PC-9 (cell line): ENCODE results near the gene L3HYPDH. TPM values are rescaled to one million over a fixed set of nuclear protein-coding genes. Genes with fewer than 3 reads are reported as not detected.

Experiments used
- BruUV-seq: library from RNA; stranded (reverse); fragments of 400-500 nt; replicated peaks from 2 replicates; lab custom pipeline; 2021; lab: Mats Ljungman, UMichigan
- CTCF ChIA-PET: fragments of 300-600 bp; sonication (Branson Sonifier 250); formaldehyde crosslinking; loops from one replicate; lab custom pipeline; 2022; ENCODE audit warnings: antibody characterized with exemption; lab: Charles Lee
- POLR2A ChIA-PET: fragments of 300-600 bp; sonication (Branson Sonifier 250); formaldehyde crosslinking; loops from one replicate; lab custom pipeline; 2022; ENCODE audit warnings: antibody characterized with exemption; ENCODE audit not compliant: unreplicated experiment; lab: Charles Lee
- DNase-seq, 2 experiments: peaks; one replicate each; pipeline versions ENCODE4 v3.0.0 to v3.0.0-alpha.2; 2015 to 2022; ENCODE audit warnings: mixed read lengths in 1 of 2
- H2AFZ ChIP-seq: fragments of 200-600 bp; sonication (generic); 2 replicates; pipeline ENCODE4 v1.8.1; 2017; ENCODE audit warnings: antibody characterized with exemption
- H3F3A ChIP-seq: fragments of 200-600 bp; sonication (generic); 2 replicates; pipeline ENCODE4 v1.8.1; 2017; ENCODE audit warnings: antibody characterized with exemption, mild to moderate bottlenecking, low read depth; ENCODE audit not compliant: insufficient read depth
- H3K27ac ChIP-seq: fragments of 200-600 bp; sonication (generic); 2 replicates; pipeline ENCODE4 v1.6.1; 2016; ENCODE audit warnings: mixed run types
- H3K27me3 ChIP-seq: fragments of 200-600 bp; sonication (generic); 2 replicates; pipeline ENCODE4 v1.6.1; 2016; ENCODE audit warnings: low read depth, mixed run types; ENCODE audit not compliant: insufficient read depth
- H3K36me3 ChIP-seq: fragments of 200-600 bp; sonication (generic); 2 replicates; pipeline ENCODE4 v1.6.1; 2016; ENCODE audit warnings: low read depth, mixed run types
- H3K4me1 ChIP-seq: fragments of 200-600 bp; sonication (generic); replicated peaks from 2 replicates; pipeline ENCODE4 v1.6.1; 2016; ENCODE audit warnings: mixed run types; ENCODE audit not compliant: insufficient read depth
- H3K4me2 ChIP-seq: fragments of 200-600 bp; sonication (generic); 2 replicates; pipeline ENCODE4 v1.6.1; 2017; ENCODE audit warnings: mixed run types
- H3K4me3 ChIP-seq: fragments of 200-600 bp; sonication (generic); 2 replicates; pipeline ENCODE4 v1.6.1; 2016; ENCODE audit warnings: mixed run types
- H3K79me2 ChIP-seq: fragments of 200-600 bp; sonication (generic); 2 replicates; pipeline ENCODE4 v1.6.1; 2017; ENCODE audit warnings: low read depth, mixed run types
- H3K9me2 ChIP-seq: fragments of 200-600 bp; sonication (generic); 2 replicates; pipeline ENCODE4 v1.8.1; 2017; ENCODE audit warnings: mild to moderate bottlenecking; ENCODE audit not compliant: insufficient read depth
- H3K9me3 ChIP-seq: fragments of 200-600 bp; sonication (generic); 2 replicates; pipeline ENCODE4 v1.8.1; 2016; ENCODE audit warnings: low read depth; ENCODE audit not compliant: insufficient read depth
- H4K20me1 ChIP-seq: fragments of 200-600 bp; sonication (generic); 2 replicates; pipeline ENCODE4 v1.8.1; 2017; ENCODE audit not compliant: insufficient read depth
- EZH2 ChIP-seq: fragments of 200-600 bp; sonication (generic); IDR thresholded peaks from 2 replicates; pipeline ENCODE4 v1.8.0; 2017; ENCODE audit warnings: antibody characterized with exemption, low read depth
- intact Hi-C: fragments of 100-400 bp; cut with micrococcal nuclease; formaldehyde crosslinking; loops from one replicate; pipeline ENCODE4 v1.10.0; 2022; ENCODE audit not compliant: unreplicated experiment
- total RNA-seq: library from RNA; stranded (reverse); gene quantifications from 2 replicates; pipeline ENCODE4 v1.2.3, GENCODE V29; 2021
- TF ChIP-seq, protein P1 (sequence below): fragments of 200-600 bp; sonication (generic); conservative IDR thresholded peaks from 2 replicates; pipeline ENCODE4 v1.6.1; 2017; ENCODE audit warnings: mixed run types, antibody characterized with exemption, mild to moderate bottlenecking, moderate library complexity

L3HYPDH gene
- total RNA-seq, 1 experiment from 2014 or later, result 121 TPM

DNA sequence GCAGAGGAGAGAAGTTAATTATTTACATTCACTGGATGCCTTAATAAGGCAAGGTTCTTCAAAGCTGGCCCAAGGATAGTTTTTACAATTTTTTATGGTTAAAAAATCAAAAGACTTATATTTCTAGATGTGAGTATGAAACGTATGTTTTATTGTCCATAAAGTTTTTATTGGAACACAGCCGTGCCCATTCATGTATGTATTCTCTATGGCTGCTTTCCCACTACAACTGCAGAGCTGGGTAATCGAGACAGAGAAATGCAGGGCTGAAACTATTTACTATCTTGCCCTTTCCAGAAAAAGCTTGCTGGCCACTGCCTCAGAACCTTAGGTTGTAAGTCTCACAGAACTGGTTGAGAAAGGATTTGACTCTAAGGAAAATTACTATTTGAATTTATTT lies 16.5 kb upstream of the L3HYPDH start:
- Histone ChIP-seq H3K9me3 (no peaks in the 10 kb centered on the region), H4K20me1 (no peaks in the 10 kb centered on the region; the same call in 1 of the 2 replicates), H3K27me3 (no peaks in the 10 kb centered on the region), H2AFZ (no peak overlapping the region), H3K9me2 (no peaks in the 10 kb centered on the region), H3K27ac (no peak overlapping the region), H3K4me2 (no peak overlapping the region), H3K4me1 (no peaks in the 10 kb centered on the region), H3K36me3 (peaks cover 10% of the 10 kb centered on the region), H3K79me2 (no peaks in the 10 kb centered on the region), H3K4me3 (no peak overlapping the region), H3F3A (no peaks in the 10 kb centered on the region; the same call in 1 of the 2 replicates)
- no TSS peak for BruUV-seq
- POLR2A ChIA-PET, result no interaction called here
- CTCF ChIA-PET, result no interaction called here
- no peak for DNase-seq
- intact Hi-C loops, result loop anchor here (10.0 kb wide), 1 partner anchor 684 kb away; no protein-coding TSS in a partner anchor
- TF ChIP-seq, protein P1, sequence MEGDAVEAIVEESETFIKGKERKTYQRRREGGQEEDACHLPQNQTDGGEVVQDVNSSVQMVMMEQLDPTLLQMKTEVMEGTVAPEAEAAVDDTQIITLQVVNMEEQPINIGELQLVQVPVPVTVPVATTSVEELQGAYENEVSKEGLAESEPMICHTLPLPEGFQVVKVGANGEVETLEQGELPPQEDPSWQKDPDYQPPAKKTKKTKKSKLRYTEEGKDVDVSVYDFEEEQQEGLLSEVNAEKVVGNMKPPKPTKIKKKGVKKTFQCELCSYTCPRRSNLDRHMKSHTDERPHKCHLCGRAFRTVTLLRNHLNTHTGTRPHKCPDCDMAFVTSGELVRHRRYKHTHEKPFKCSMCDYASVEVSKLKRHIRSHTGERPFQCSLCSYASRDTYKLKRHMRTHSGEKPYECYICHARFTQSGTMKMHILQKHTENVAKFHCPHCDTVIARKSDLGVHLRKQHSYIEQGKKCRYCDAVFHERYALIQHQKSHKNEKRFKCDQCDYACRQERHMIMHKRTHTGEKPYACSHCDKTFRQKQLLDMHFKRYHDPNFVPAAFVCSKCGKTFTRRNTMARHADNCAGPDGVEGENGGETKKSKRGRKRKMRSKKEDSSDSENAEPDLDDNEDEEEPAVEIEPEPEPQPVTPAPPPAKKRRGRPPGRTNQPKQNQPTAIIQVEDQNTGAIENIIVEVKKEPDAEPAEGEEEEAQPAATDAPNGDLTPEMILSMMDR, result no peak
- no peak for TF ChIP-seq EZH2

- DNase-seq, result no peak
- Histone ChIP-seq H3K27me3 (no peaks in the 10 kb centered on the region), H3K4me3 (no peak overlapping the region), H3F3A (no peaks in the 10 kb centered on the region; the same call in 1 of the 2 replicates), H3K4me2 (no peak overlapping the region), H3K36me3 (peaks cover 30% of the 10 kb centered on the region), H2AFZ (no peak overlapping the region), H4K20me1 (no peaks in the 10 kb centered on the region), H3K27ac (no peak overlapping the region), H3K79me2 (0 out of 2 replicates have a peak, but pooled peaks cover 4% of the 10 kb centered on the region), H3K9me3 (no peaks in the 10 kb centered on the region), H3K4me1 (no peaks in the 10 kb centered on the region), H3K9me2 (no peaks in the 10 kb centered on the region)
- TF ChIP-seq EZH2, result no peak
- BruUV-seq, result no TSS peak
- ChIA-PET CTCF (no interaction called here), POLR2A (interaction anchor here (0.7 kb wide), 1 partner anchor 306 kb away, joined by 19 read pairs; no protein-coding TSS in a partner anchor)
- intact Hi-C loops, result no loop called here
Observed at GRCh38 chr14:59492384-59492783, 8.2 kb upstream of the L3HYPDH start.

DNA sequence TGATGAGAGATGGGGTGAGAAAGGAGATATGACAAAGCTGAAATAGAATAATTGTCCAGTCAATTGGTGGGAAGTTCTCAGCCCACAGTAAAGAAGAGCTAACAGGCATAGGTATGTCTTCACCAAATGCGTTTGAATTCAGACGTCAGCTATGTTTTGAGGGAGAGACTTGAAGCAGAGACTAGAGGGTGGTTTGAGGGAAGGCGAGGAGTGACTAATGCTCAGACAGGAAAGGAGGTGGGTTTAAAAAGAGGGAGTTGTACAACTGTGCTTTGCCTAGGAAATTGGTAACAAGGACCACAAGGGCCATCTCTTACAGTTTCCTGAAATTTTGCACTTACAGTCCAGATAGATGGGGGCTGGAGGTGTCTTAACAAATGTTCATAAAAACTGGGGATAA lies 6.5 kb upstream of the L3HYPDH start:
- Histone ChIP-seq H3K79me2 (peaks cover 16% of the 10 kb centered on the region), H2AFZ (no peak overlapping the region), H3K27ac (no peak overlapping the region), H3K4me3 (no peak overlapping the region), H3K9me2 (no peaks in the 10 kb centered on the region), H3K4me1 (peaks cover 9% of the 10 kb centered on the region), H3F3A (no peaks in the 10 kb centered on the region; the same call in 1 of the 2 replicates), H3K4me2 (no peak overlapping the region), H3K36me3 (peaks cover 30% of the 10 kb centered on the region), H3K27me3 (no peaks in the 10 kb centered on the region), H3K9me3 (no peaks in the 10 kb centered on the region), H4K20me1 (no peaks in the 10 kb centered on the region)
- intact Hi-C loops, result no loop called here
- POLR2A ChIA-PET, result interaction anchor here (0.5 kb wide), 1 partner anchor 13 kb away, joined by 4 read pairs; no protein-coding TSS in a partner anchor
- TF ChIP-seq, protein P1, result no peak
- no peak for TF ChIP-seq EZH2
- CTCF ChIA-PET, result no interaction called here
- DNase-seq, result no peak
- BruUV-seq, result no TSS peak
